Urothelium cell line (cell line): ENCODE results near the gene SIK2.

Experiments
- DNase-seq: peaks from one replicate; pipeline ENCODE4 v3.0.0; 2011; ENCODE audit warnings: low spot score, mixed read lengths
- FAIRE-seq: peaks from 2 replicates; lab custom pipeline; 2011; peaks lifted over from hg19 to GRCh38; lab: Jason Lieb, UNC

Gene SIK2

DNA sequence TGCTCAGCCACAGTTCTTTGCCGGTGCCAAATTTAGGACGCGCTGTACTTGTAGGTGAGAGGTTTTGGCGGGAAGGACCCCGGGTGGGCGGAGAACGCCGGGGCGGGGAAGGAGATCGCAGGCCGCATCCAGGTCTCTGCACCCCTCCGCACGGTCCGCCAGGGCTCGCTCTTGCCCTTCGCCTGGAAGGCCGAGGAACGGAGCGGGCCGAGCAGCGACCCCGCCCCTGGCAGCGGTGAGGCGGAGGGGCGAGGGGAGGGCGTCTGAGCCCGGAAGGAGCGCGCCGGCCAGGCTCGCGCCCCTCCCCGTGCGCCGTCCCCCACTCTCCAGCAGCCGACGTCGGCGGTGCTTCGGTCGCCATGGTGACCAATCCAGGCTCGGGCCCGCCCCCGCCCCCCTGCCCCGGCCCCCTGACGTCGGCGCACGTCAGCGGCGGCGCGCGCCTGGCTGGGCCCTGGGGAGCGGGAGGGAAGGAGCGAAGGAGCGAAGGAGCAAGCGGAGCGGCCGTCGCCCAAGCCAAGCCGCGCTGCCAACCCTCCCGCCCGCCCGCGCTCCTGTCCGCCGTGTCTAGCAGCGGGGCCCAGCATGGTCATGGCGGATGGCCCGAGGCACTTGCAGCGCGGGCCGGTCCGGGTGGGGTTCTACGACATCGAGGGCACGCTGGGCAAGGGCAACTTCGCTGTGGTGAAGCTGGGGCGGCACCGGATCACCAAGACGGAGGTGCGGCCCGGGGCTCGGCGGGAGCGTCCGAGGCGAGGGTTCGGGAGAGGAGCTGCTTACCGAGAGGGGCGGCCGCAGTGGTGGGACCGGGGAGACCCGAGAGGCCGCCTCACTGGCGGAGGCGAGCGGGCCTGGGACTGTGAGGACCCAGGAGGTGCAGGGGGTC is at the start of gene SIK2:
Gene SIK2 (plus strand): TSS at position 471 of the 886 bp plus-strand sequence. CDS start 115 bp downstream, at position 586.
- DNase-seq (peak; percentile 99), FAIRE-seq (peak; percentile 99)

DNA sequence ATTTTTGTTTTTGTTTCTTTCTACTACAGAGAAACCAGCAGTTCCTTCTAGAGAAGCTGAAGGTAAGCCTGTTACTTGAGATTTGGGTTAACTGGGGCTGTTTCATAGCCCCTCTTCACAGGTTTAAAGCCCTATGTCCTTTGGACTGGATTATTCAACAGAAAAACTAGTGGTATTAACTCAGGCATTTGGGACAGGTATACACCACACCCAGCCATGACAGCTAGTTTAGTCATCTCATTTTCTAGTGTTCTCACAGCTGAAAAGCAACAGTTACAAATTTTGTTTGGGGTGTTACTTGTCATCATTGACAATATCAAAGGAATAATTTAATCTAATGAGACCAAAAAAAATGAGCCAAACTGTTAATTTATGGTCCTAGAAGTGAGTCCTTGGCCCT is 47.7 kb upstream of the SIK2 start:
- no peak for FAIRE-seq
- no peak for DNase-seq

DNA sequence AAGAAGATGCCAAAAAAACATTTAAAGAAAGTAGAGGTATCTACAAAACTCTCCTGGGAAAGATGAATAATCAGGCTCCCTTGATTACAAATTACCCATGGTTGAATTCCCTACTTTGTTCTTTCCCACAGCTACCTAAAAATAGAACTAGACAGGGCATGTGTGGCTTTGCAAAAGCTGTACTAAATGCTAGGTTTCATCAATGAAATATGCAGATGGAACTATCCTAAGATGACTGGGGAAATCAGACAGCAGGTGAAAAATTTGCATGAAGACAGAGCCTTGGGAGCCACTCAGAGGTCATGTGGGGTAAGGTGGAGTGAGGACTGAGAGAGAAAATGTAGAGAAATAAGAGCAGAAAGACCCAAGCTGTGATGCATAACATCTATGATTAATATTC is 47.0 kb upstream of the SIK2 start:
- DNase-seq (no peak), FAIRE-seq (no peak)

DNA sequence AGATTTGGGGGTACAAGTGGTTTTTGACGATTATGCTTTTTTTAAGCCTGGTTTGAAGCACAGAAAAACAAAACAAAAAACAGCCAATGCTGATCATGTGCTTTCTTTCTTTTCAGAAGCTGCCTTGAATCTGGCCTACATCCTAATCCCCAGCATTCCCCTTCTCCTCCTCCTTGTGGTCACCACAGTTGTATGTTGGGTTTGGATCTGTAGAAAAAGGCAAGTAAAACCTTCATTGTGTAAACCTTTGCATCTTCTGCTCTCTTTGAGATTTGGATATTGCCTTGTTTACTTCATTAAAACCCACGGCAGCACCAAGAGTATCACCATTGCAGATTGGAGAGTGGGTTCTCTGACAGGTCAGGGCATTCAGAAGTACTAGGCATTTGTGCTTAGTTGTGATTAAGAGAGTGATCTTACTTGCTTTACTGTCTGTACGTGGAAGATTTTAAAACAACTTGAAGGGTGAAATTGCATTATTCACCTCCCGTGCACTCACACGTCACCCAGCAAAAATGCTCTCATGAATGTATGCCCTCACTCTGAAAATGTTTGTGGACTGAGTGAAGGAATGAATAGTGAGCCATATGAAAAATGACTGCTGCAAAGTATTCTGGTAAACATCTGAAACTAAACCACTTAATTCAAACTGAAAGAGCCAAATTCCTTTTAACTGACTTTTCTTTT is 44.7 kb upstream of the SIK2 start:
- FAIRE-seq, result peak; percentile 58
- DNase-seq, result peak; percentile 60

DNA sequence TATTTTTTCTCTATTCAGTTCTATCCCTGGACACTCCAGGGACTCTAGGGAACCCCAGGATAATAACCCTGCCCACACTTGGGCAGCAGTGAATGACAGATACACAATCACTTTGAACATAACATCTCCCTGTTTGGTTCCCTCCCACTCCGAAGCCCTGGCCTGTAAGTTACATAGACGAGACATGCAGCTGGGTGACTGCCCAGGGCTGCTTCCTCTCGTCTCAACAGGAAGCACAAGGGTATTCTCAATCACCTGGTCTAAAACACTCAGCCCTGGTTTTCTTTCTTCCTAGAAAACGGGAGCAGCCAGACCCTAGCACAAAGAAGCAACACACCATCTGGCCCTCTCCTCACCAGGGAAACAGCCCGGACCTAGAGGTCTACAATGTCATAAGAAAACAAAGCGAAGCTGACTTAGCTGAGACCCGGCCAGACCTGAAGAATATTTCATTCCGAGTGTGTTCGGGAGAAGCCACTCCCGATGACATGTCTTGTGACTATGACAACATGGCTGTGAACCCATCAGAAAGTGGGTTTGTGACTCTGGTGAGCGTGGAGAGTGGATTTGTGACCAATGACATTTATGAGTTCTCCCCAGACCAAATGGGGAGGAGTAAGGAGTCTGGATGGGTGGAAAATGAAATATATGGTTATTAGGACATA is 42.3 kb upstream of the SIK2 start:
- DNase-seq, result no peak

DNA sequence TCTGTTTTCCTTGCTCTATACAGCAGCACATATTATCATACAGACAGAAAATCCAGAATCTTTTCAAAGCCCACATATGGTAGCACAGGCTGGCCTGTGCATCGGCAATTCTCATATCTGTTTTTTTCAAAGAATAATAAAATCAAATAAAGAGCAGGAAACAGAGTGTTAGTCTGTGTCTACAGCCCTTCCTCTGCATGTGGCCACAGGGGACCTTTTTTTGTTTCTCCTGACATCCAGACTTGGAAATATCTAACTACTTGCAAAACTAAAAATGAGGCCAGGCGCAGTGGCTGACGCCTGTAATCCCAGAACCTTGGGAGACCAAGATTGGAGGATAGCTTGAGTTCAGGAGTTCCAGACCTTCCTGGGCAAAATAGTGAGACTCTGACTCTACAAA is 41.4 kb upstream of the SIK2 start:
- no peak for FAIRE-seq
- no peak for DNase-seq

More for the DNA sequence above, 42.3 kb upstream of the SIK2 start:
- FAIRE-seq, result peak; percentile 87

DNA sequence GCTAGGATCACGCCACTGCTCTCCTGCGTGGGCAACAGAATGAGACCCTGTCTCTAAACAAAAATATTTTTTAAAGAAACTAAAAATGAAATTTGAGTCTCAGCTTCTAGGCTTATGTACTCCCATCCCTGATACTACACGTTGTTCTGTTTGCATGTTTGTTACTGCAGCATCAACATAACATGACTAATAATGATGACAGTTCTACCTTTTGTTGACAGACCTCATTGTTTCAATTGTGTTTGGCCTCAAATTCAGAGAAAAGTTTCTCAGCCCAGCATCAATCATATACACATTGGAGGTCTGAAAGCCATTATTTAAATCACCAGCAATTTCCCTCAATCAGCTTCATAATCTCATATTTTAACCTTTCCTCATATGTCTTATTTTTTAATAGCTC is 40.9 kb upstream of the SIK2 start:
- peak; percentile 63 for FAIRE-seq
- no peak for DNase-seq

DNA sequence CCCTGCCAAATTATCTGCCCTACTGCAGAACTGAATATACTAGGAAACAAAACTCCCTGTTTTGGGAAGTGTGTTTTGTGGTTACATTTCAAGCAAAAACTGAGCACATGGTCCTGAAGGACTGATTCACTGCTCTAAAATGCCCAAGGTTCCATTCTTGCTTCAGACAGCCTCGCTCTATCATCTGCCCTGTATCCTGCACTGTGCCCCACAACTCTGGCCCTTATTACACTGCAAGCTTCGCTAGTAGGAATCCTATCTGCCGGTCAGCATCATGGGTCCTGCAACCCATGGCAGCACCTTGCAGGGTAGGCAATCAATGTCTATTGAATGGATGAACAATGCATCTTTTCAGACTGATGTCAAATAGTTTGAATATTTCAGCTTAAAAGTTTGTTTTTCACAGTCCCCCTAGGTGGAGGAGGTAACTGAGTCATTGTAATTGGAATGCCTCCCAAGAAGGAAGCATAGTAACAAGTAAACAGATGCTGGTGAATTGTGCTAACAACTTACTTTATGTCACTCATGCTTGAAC is 40.4 kb upstream of the SIK2 start:
- peak; percentile 98 for FAIRE-seq
- peak; percentile 70 for DNase-seq

DNA sequence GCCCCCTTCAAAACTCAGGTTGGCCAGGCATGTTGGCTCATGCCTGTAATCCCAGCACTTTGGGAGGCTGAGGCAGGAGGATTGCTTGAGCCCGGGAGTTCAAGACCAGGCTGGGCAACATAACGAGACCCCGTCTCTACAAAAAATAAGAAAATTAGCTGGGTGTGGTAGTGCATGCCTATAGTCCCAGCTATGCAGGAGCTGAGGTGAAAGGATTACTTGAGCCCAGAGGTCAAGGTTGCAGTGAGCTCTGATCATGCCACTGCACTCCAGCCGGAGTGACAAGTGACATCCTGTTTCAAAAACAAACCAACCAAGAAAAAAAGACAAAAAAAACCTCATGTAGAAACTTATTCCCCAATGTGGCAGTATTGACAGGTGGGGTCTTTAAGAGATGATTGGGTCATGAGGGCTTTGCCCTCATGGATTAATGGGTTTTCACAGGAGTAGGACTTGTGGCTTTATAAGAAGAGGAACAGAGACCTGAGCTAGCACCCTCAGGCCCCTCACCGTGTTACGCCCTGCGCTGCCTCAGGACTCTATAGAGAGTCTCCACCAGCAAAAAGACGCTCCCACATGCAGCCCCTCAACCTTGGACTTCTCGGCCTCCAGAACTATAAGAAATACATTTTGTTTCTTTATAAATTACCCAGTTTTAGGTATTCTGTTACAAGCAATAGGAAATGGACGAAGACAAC is 39.4 kb upstream of the SIK2 start:
- no peak for DNase-seq
- no peak for FAIRE-seq

DNA sequence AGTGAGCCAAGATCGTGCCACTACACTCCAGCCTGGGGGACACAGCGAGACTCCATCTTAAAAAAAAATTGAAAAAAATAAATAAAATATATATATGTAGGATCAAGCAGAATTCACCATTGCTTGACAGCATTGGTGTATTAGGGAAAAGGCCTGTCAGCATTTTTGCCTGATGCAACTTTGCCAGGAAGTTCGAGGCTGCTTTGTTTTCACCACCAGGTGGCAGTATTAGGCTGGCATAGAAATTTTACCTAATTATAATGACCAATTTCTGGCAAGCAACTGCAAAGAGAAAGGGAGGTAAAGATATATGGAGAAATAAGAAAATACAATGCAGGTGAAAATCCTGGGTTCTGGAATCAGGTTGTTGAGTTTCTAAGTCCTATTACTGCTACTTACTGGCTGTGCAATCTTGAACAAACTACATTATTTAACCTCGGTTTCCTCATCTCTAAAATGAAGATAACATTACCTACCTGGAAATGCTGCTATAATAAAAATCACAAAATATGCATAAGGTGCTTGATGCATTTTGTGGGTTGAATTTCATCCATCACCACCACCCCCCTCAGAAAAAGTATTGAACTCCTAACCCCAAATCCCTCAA is 37.0 kb upstream of the SIK2 start:
- FAIRE-seq, result no peak
- DNase-seq, result peak; percentile 75

DNA sequence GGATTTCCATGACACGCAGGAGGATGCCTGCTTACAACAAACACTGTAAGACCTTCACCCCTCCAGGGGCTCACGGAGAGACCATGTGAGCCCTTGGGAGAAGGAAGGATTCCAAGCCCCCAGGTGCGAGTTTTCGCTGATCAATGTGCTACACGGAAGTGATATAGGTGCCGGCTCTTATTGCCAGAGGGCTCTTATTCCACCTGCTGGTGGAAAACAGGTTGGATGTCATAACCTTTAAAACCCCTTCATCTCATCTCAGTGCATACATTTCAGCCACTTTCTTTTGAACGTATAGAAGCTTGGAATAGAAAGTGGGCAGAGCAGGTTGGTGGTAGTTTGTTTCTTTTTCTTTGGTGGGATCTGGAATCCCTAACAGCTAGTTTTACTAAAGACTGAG is 35.9 kb upstream of the SIK2 start:
- DNase-seq (no peak), FAIRE-seq (no peak)

DNA sequence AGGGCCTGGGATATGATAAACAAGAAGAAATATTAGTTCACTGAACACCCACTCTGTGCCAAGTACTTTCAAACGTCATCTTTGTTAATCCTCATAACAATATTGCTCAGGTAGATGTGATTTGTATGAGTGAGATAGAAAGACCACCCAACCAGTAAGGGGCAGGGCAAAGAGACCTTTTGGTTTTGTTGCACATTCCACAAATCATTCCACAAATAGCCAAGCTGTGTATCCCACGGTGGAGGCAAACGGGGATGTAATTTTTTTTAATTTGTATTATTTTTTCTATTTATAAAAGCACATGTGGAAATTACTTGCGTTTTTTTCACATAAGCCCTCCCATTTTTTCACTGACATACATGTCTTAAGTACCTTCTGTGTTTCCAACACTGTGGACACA is 32.8 kb upstream of the SIK2 start:
- FAIRE-seq, result no peak
- DNase-seq, result no peak

DNA sequence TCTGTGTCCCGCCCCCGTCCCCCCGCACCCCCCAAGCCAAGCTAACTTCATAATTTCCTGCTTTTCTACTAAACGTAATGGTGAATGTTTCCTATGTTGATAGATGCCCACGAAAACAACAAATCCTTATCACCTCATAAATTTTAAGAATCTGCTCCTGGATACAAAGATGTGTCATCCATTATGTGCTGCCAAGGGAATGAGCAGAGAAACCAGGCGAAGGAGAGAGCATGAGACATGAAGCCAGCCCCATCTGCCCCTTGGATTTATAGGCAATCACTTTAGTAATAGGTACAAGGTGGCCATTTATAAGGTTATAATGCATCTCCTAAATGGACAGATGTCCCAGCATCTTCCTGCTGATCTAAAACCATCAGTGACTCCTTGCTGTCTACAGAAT is 31.5 kb upstream of the SIK2 start:
- DNase-seq (no peak), FAIRE-seq (no peak)

DNA sequence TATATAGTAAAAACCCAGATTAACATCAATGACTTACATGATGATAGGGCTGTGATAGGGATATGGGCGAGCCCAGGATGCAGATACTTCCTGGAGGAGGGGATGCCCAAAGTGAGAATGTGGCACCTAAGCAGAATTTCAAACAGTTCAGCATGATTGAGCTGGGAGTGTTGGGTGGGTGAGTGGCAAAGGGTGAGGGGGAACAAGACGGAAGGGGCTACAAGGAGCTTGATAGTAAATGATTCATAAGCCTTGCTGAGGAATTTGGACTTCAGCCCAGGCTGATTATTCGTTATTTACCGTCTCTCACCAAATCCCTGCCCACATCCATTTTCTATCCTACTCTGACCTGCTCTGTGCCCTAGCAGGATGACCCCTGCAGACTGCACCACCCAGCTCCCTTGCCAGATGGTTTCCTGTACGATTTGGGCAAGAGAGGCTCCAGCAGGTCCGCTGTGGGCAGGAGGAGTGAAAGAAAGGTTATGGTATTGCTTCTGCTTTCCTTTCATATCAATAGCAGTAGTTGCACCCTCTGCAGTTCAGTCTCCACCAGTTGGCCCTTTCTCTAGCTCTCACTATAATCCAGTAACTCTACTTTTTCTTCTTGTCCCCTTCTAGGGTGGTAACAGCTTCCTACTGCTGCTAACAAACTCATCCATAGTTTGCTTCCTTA is 30.3 kb upstream of the SIK2 start:
- FAIRE-seq (no peak), DNase-seq (no peak)

DNA sequence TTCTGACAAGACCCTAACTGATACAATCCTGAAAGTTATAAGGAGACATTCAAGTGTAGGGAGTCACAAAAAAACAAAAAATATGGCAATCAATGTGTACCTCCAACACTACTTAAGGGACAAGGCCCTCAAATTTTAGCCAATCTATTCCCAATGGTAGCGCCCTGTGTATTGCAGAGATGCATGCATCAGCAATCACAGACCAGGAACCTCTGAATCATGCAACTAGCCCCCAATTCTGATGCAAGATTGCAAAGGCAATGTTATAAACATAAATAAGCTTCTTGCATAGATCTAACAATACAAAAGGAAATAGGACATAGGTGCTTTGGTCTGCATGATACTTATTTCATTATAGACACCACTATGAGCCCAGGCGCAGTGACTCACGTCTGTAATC is 29.7 kb upstream of the SIK2 start:
- no peak for DNase-seq
- FAIRE-seq, result no peak

DNA sequence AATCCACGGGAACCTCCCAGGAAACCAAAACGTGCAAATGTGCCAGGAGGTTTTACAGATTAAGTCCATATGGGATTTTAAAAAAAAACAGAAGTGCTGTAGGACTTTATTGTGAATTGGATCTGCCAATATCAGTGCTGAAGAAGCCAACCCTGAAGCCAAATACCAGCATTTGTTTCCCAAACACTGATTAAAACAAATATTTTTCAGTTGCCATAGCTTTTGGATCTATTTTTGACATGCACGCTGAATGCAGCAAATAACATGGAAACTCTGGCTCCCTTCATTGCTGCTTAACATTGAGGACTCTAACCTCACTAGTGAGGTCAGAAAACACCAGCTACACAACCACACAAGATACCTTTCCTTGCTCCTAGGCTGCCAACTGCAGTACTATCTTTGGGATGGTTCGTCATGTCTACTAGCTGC is 28.4 kb upstream of the SIK2 start:
- DNase-seq, result no peak
- FAIRE-seq, result no peak

DNA sequence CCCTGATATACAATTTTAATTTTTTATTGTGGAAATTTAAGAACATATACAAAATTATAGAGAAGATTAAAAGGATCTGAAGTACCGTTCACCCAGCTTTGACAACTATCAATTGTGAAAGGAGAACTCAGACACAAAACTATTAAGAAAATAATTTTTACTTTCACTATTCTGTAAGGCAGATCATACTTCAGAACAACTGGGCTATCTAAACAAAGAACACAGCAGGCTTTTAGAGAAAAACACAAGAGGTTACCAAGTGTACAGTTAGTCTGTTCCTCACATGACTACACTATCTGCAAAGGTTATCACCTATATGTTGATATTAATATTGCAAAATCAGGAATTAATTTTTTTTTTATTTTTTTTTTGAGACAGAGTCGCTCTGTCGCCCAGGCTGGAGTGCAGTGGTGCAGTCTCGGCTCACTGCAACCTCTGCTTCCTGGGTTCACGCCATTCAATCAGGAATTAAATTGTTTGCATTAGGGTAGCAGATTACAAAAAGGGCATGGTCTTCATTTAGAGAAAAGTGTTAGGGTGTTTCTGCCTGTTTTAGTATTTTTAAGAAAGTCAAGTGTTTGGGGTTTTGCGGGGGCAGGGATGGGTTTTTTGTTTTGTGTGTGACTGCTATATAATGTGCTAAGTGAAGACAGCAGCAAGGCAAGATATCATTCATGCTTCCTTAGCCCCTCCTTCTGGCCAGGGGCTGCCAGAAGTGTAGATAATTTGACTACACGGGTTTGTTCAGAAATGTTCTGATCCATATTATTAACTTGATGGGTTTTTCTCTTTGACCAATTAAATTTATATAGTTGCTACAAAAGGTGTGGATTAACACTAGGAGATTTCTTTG is 27.6 kb upstream of the SIK2 start:
- no peak for FAIRE-seq
- DNase-seq, result no peak

DNA sequence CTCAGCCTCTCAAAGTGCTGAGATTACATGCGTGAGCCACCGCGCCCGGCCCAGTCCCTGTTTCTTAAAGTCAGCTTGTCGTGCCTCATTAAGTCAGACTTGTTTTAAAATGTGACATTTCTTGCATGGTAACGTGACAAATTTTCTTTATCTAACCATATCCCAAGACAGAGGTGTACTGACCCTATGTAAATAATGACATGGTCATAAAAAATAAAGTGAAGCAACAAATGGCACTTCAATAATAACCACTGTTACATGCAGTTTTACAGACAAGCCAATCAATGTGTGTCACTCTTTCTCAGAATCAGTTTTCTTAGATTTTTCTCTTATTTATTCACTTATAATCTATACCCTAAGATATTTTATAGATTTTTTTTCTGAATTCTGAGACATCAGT is 26.5 kb upstream of the SIK2 start:
- DNase-seq (no peak), FAIRE-seq (no peak)

DNA sequence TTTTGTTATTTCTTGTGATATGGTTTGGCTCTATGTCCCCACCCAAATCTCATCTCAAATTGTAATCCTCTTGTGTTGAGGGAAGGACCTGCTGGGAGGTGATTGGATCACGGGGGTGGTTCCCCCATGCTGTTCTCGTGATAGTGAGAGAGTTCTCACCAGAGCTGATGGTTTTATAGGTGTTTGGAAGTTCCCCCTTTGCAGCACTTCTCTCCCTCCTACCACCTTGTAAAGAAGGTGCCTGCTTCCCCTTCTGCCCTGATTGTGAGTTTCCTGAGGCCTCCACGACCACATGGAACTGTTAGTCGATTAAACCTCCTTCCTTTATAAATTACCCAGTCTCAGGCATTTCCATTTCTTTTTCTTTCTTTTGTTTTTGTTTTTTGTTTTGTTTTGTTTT is 24.4 kb upstream of the SIK2 start:
- FAIRE-seq (no peak), DNase-seq (no peak)
